GM18867 (cell line): Measurements from ENCODE around the gene TCF12.

Source experiments
- ATAC-seq: cut with Tn5 transposase; IDR thresholded peaks from one replicate; pipeline ENCODE4 v1.9.1; 2021; ENCODE audit warnings: mild to moderate bottlenecking, moderate library complexity; ENCODE audit not compliant: unreplicated experiment

The TCF12 gene

DNA sequence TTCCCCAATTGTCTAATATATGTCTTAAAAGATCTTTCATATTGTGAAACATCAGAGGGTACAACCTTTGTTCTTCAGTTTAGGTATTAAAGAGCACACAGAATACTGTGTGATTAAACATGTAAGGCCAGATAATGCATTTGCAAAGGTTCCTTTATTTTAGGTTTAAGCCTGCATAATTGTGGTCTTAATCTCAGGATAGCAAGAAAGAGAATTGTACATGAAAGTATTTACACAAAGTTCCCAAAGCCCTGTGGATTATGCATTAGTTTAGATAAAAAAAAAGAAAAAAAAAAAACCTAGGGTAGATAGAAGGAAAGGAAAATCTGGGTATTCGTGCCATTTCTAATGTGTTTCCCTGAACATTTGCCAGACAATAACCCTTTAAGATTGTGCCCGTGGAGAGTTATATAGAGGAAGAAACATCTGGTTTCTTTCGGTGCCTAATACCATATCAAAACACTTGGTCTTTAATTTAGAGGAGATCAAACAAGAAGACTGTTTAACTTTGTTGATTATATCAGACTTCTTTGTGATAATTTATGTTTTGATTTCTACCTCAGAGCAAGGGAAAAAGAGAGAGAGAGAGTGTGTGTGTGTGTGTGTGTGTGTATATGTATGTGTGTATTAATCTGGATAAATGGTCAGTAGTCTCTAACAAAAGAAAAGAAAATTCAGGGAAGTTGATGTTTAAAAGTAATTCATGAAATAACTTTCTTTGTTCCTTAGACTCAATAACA lies 318.3 kb downstream of the TCF12 start:
- ATAC-seq: no peak

DNA sequence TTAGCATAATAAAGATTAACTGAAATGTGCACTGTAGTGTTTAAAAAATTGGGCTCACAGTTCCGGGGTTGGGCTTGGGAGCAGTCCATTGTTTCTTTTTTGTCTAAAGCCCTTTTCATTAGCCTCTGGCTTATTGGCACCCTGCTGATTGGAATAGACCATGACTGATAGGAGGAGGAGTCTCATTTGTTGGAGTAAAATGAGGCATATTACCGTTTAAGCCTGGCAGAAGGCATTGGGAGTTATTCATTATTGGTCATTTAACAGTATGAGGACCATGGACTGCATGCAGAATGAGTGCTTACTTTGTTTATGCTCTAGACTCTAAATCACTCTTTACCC lies 318.8 kb downstream of the TCF12 start:
- no peak for ATAC-seq

DNA sequence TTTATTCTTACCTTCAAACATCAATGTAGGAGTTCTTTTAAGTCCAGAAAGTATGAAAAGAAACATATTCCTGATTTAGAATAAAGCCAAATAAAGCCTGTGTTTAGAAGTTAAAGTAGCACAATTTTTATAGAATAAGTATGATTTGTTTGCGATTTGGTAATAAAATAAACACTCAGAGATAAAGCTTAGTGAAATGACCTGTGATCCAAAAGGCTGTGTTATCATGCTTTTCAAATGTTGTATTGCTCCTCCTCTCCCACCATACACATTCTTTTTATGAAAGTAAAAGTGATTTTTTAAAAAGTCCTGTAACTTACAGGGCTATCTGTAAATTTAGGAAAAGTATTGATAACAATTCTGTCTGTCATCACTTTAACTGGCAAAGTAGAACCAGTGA lies 319.2 kb downstream of the TCF12 start:
- no peak for ATAC-seq

DNA sequence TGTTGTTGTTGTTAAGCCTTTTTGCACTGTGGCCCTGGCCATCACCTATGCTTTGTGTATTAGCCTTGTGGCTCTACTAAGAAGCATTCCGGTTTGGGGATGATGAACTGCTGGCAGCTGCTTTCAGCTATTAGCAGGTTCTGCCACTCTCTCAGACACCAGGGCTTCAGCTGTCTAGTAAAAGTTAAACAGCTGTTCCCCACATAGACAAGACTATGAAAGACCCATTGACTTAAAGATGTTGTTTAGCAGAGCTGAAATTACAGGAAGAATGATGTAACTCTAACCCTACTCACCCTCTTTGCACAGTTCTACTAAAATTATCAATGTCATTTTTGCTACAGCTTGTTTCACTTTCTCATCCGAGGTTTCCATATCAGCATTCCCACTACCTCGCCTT lies 326.7 kb downstream of the TCF12 start:
- ATAC-seq: no peak

DNA sequence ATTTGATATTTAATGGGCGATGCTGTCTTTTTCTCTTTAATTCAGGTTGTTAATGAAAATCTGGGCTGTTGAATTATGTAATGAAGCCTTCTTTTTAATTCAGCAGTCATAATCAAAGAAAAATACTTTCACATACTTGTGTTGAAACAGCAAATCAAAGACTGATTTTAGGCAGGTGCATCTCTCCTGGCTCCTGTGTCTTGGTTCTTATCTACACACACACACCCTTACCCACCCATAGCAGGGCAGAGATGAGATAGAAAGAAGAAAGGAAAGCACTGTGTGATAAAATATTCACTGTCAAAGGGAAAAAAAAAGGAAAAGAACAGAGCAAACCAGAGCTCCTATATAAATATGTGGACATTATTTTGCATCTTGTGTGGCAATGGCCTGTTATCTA lies 327.3 kb downstream of the TCF12 start:
- no peak for ATAC-seq

DNA sequence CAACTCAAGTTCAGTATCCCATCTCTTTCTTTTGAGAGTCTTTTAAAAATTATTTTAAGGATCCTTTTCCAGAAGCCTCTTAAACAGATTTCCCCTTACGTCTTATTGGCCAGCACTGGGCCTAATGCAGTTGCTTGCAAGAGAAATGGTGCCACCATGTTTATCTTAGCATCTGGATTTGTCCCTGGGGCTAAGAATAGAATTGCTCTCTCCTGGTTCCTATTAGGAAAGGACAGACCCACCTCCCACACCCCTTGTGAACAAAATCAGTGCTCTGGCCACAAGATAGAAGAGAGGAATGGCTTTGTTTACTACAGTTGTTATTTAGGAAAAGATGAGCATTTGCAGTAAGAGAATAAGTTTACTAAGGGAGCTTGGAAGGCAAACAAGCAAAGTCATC lies 329.6 kb downstream of the TCF12 start:
- no peak for ATAC-seq

DNA sequence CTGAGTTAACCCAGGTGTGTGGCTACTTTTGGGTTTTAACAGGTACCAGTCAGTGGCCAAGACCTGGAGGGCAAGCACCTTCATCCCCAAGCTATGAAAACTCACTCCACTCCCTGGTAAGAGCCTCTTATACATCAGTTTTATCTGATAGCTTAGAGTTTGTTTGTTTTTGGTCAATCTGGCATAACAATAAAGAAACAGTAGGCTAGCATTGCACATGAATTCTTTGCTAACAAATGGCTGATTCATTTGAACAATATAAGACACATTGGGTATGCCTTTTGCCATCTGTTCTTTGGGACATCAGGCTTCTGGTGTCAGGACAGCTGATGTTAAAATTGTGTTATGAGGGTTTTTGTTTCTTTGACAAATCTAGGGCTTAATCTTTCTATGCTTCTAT lies 332.9 kb downstream of the TCF12 start:
- ATAC-seq: no peak

DNA sequence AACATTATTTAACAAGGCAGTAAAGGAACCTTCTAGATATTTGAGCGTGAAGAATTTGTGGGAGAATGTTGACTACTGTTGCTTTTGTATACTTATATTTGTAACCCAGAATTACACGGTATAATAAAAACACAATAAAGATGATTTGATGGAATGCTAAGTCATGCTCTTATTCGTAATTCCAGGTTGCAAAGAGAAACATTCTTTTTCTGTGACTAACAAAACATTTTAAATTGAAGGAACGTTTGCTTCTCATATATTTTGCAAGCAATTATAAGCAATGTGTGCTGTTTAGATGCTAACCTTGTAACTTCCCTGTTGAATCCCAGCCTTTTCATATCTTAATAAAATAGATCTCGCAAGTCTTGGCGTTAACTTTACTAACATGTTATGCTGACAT lies 333.5 kb downstream of the TCF12 start:
- no peak for ATAC-seq

DNA sequence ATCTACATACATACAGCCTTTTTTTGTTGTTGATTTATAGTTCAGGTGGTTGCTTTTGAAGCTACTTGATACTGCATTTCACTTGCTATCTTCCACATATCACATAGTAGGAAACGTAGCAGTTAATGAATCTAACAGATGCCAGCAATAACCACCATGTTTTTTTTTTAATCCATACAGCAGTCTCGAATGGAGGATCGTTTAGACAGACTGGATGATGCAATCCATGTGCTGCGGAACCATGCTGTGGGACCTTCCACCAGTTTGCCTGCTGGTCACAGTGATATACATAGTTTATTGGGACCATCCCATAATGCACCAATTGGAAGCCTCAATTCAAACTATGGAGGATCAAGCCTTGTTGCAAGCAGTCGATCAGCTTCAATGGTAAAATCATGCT lies 334.6 kb downstream of the TCF12 start:
- ATAC-seq: no peak

DNA sequence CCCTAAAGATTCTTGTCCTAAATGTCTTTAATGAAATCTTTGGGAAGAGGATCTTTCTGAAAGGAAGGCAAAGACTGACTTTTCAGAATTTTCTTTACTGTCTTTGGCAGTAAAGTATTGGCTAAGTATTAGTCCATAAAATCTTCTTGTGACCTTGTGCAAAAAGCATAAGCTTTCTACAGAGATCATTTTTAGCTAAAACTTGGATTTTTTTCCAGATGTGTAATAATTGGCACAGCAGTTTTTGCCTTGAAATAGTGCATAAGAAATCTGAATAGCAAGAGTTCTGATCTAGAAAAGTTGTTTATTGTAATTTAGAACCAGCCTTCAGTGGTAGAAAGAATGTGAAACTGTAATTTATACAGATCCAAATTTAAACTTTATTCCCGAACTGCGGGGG lies 335.1 kb downstream of the TCF12 start:
- ATAC-seq: no peak

DNA sequence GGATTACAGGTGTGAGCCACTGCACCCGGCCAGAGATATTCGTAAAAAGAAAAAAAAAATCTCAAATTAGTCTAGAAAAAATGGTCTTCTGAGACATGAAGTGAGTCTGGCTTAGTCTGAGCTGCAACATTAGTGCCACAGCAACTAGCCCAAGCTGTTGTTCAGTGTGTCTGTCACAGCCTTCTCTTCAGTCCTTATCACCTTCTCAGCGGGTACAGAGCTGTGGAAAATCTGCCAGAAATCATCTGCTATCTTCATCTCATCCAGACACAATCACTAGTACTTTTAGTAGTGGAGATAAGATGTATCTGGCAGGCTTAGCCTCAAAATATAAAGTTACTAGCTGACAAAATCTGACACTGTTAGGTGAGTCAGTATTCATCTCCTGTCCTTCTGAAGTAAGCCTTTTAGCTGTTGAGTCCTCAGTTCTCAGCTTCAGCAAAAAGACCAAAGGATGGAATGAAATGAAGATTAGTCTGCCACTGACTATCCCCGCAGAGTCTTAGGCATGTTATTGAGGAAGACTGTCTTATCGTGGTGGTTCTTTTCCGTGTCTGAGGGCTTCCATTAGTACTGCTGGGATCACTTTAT lies 337.4 kb downstream of the TCF12 start:
- ATAC-seq: no peak

DNA sequence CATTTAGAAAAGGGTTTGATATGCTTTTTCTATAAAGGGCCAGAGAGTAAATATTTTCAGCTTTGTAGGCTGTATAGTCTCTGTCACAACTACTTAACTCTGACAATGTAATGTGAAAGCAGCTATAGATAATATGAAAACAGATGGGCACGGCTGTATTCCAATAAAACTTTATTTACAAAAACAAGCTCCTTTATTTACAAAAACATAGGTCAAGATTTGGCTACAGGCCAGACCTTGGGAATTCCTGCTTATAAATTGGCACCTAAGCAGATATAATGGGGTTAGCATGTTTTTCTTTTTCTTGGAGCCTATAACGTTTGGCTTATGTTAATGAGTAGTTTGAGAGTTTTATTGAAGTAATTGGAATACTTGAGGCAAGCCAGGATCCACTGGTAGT lies 338.5 kb downstream of the TCF12 start:
- ATAC-seq: no peak

DNA sequence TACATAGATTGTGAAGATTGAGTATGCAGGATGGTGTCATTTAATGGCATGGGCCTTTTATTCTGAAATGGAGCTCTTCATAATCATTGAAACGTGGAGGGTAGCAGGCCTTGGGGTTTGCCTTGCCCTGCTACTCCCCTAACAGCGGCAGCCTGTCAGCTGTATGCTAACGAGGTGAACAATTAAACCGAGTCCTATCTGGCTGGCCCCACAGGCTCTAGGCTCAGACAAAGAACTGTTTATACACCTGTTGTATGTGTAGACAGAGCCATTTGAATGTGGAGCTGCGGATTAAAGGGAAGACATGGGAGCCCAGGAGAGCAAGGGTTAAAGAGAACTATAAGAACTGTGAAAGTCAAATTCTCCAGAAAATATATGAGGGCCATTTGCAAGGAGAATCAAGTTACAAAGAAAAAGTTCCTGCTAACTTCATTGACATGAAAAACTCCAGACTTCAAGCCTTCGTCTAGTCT lies 341.2 kb downstream of the TCF12 start:
- no peak for ATAC-seq

DNA sequence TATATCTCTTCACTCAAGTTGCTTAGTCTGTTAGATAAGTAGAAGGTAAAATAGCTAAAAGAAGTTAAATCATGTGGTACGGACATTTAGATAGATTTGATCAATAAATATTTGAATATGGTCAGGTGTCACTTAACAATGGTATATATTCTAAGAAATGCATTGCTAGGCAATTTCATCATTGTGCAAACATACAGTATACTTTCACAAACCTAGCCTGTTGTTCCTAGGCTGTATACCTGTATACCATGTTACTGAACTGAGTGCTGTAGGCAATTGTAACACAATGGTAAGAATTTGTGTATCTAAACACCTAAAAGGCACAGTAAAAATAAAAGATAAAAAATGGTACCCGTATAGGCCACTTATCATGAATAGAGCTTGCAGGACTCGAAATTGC lies 345.1 kb downstream of the TCF12 start:
- no peak for ATAC-seq

DNA sequence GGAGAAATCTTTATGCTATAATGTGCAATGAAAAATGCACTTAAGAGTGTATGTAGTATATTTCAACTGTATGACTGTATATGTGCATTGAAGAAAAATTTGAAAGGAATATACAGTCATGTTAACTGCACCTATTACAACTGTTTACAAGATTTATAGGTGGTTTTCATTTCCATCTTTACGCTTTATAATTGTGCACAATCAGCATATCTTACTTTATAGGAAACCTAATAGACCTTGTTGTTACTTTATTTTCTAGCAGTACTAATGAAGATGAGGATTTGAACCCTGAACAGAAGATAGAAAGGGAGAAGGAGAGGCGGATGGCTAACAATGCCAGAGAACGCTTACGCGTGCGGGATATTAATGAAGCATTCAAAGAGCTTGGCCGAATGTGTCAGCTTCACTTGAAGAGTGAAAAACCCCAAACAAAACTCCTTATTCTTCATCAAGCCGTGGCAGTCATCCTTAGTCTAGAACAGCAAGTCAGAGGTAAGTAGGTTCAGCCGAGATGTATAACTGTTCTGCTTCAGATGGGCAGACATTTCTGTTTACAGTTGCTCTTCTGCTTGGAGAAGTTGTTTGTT lies 354.4 kb downstream of the TCF12 start:
- ATAC-seq: no peak

DNA sequence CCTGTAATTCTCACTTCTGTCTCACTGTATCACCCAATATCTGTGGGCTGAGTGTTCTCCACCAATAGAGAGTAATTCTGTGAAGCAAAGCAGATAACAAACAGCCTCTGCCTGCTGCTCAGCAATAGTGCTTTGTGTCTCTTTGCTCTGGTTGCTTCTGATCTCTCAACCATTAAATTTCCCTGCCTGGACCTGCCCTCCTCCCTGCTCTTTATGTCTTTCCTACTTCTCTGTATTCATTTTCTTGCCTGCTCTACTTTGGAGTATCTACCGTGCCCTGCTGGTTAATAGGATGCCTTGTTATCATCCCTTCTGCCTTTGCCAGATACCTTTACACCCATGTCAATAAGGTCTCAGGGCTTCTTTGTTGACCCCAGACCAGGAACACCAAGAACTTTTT lies 355.0 kb downstream of the TCF12 start:
- ATAC-seq: no peak

DNA sequence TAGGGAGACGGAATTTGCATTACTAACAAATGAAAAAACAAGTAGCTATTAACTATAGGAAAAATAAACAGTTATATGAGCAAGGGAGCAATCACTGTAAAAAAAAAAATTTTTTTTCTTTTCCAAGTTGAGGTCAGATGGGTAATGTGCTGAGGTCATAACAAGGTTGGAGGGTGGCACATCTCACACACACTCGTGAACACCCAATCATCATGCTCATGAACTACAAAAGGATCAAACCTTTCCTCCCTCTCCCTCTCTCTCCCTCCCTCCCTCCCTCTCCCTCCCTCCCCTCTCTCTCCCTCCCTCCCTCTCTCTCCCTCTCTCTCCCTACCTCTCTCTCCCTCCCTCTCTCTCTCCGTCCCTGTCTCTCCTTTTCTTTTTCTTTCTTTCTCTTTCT lies 360.0 kb downstream of the TCF12 start:
- ATAC-seq: no peak

DNA sequence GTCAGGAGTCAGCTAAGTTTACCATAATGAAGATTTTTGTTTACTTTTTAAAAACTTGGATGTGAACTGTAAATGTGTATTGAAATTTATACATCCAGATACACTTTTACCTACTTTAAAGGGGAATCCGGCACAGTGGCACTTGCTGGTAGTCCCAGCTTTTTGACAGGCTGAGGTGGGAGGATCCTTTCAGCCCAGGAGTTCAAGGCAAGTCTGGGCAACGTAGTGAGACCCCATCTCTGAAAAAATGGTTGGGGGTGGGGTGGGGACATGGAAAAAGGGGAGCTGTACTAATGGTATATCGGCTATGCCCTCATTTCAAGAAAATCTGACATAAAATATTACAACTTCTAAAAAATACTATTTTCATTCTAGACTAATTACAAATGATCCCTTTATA lies 362.0 kb downstream of the TCF12 start:
- no peak for ATAC-seq

DNA sequence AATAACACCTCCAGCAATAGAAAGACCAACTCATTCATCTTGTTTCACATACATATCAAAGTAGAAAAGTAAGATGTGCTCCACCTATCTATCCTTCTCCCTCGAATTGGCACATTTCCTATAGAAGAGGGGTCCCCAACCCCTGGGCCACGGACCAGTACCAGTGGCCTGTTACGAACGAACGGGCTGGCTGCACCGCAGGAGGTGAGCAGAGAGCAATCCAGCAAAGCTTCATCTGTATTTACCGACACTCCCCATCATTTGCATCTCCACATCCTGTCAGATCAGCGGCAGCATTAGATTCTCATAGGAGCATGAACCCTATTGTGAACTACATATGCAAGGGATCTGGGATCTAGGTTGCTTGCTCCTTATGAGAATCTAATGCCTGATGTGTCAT lies 362.9 kb downstream of the TCF12 start:
- ATAC-seq: peak; percentile 66

DNA sequence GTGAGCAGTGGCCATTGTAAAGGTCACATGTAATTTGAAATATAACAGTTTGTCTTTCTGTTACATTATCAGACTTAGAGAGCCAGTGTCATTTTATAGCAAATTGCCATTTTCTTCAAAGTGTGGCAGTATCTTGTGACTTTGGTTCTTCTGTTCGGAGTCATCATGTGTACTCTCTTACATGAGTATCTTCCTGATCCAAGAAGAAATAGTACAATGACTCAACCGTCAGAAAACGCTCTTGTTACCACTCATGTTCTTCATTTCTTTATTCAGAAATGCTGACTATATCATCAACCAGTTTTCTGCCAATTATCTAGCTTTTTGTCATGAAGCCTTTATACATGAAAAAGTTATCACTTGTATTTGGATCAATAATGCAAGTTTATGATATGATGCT lies 364.2 kb downstream of the TCF12 start:
- no peak for ATAC-seq

DNA sequence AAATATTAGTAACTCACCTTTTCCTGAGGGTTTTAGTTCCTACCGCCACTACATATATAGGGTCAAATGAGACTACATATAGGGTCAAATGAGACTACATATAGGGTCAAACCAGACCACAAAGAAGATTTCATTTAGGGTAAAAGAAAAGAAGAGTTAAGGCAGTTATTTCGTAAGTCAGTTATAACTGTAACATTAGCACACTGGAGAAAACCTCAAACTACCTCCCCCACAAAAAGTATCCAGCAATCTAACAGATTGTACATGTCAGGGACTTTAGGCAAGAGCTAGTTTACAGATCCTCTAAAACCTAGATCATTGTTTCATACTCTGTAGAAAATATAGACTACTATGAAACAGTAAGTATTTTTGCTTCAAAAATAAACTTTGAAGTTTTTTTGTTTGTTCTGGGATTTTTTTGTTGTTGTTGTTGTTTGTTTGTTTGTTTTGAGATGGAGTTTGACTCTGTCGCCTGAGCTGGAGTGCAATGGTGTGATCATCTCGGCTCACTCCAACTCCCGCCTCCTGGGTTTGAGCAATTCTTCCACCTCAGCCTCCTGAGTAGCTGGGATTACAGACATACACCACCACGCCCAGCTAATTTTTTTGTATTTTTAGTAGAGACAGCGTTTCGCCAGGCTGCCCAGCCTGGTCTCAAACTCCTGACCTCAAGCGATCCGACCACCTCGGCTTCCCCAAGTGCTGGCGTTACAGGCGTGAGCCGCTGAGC lies 365.5 kb downstream of the TCF12 start:
- ATAC-seq: peak; percentile 9

DNA sequence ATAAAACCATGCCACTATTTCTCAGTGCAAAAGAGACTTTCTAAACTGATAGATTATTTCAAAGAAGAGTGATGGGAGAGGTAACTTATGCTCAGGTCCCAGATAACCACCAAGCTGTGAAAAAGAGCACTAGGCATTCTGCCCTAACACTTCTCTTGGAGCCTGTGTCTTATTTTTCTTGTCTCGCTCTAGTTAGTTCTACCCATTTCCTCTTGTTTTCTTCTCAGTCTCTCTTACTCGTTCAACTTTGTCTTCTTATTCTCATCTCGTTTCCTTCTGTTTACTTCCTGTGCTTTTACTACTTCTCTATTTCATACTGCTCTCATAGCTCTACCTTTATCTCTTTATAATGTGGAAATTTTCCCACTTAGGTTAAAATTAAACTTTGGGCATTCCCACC lies 366.1 kb downstream of the TCF12 start:
- ATAC-seq: peak; percentile 56
